ENCODE results near the gene ZNF503. TPM values are rescaled to one million over a fixed set of nuclear protein-coding genes. Genes with fewer than 3 reads are reported as not detected.

Gene ZNF503
- total RNA-seq, 1 donor from 2014 or later, result 1.6 TPM

DNA sequence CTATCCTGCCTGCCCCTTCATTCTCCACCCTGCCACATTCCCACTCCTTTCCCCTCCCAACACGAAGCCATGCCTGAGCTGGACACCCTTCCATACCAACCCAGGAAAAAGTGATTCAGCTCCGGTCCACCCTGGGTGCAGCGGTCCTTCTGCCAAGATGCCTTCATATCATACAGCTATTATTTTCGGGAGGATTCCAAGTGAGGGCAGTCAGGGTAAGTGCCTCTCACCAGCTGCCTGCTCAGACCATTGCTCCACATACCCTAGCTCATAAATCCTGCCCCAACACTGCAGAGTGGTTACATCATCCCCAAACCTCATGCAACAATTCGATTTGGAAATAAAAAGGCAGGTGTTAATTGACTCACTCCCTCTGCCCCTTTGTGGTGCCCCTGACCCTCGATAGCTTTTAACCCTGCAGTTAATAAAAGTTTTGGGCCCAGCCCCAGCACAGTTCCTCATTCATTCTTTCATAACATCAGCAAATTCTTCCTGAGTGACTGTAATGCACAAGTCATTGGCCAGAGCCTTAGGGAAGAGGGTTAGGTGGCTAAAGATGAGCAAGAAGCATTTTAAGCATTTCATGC, 42.6 kb downstream of the ZNF503 start:
- FAIRE-seq (no peak), DNase-seq (ENCODE audit: low spot score in 2 of 2) (no peak)

DNA sequence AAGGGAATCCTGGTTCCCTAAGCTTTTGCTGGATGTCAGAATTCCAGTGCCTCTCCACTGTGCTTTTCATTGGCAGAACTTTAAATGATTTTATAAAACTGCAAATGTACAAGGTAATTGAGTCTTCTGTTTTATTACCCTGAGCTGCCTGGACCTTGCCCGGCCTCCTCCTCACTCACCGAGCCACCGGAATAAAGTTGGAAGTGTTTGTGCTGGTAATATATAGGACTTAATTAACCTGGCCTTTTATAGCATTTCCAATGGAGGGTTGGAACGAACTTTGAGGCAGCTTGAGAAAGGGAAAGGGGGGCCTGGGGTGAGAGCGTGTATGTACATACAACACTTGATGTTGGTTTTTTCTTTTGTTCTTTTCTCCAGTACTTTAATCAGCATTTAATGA, 43.4 kb downstream of the ZNF503 start:
- no peak for FAIRE-seq
- no peak for DNase-seq (ENCODE audit: low spot score in 2 of 2)

DNA sequence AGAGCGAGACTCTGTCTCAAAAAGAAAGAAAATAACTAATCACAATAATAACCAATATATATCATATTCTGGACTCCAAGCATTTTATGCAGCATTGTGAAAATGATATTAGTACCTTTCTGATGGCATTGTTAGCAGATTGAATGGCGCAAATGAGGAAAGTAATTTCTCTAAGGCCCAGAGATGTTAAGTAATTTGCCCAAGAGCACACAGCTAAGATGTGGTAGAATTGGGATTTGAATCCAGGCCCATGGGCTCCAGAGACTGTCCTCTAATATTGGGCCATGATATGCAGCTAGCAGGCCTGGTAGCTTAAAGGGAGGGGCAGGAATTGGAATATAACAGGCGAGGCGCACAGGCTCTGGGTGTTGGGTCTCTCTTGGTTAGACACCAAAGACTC, 44.1 kb downstream of the ZNF503 start:
- no peak for DNase-seq (ENCODE audit: low spot score in 2 of 2)
- no peak for FAIRE-seq

DNA sequence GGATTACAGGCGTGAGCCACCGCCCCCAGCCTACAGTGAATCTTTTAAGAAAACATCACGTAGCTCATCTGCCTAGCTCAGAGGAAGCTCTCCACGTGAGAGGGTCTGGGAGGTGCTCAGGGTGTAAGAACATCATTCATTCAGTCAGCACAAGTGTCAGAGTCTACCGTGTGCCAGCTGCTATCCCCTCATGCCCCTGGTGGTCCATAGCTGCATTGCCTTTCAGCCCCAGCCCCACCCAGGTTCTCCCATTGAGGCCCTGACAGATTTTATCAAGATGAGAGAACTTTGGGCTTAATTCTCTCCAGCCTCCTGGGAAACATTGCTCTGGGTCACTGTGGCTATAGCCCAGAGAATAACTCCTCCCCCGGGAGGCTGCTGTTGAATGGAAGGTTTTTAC, 45.1 kb downstream of the ZNF503 start:
- no peak for FAIRE-seq
- no peak for DNase-seq (ENCODE audit: low spot score in 2 of 2)

DNA sequence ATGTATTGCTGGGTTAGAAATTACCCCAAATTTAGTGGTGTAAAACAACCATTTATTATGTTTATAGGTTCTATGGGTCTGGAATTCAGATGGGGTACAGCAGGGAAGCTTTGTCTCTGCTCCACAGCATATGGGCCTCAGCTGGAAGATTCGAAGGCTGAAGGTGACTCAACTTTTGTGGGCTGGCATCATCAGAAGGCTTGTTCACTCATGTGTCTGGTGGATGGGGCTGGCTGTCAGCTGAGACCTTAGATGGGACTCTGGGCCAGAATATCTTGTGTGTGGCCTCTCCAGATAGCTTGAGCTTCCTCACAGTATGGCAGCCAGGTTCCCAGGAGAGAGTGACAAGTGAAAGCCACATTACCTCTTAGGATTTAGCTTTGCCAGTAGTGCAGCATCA, 45.9 kb downstream of the ZNF503 start:
- DNase-seq (ENCODE audit: low spot score in 2 of 2) (no peak), FAIRE-seq (no peak)

DNA sequence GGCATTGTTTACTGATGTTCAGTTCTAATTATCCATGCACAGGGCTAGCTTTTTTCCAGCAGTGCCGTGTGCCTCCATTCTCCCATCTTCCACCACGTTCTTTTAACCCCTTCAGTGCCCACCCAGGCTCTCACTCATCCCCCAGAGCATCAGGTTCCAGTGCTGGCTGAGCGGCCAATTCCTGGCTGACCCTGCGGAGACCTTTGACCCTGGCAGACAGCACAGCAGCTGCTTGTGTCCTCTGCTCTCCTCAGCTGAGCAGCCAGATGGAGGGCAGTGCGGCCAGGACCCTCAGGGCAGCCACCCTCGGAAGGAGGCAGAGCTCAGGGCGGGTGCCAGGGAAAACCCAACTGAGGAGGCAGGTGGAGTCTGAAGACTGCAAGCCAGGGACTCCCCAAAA, 48.4 kb downstream of the ZNF503 start:
- DNase-seq (ENCODE audit: low spot score in 2 of 2), result no peak
- no peak for FAIRE-seq

DNA sequence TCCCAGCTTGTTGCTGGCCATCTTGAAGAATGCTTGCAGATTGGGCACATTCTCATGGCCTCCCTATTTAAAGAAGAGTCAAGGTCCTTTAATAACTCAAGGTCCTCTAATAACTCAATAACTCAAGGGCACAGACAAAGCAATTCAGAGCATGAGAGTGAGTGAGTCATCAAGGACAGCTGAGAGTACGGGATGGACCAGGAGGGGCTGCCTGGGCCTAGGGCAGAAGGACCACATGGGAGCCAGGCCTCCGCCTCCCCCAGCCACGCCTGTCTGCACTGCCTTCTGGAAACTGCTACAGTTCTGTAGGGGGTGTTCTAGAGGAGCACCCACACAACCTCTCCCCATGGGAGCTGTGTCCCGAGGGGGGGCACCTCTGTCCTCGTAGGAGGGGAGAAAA, 48.9 kb downstream of the ZNF503 start:
- no peak for FAIRE-seq
- no peak for DNase-seq (ENCODE audit: low spot score in 2 of 2)

DNA sequence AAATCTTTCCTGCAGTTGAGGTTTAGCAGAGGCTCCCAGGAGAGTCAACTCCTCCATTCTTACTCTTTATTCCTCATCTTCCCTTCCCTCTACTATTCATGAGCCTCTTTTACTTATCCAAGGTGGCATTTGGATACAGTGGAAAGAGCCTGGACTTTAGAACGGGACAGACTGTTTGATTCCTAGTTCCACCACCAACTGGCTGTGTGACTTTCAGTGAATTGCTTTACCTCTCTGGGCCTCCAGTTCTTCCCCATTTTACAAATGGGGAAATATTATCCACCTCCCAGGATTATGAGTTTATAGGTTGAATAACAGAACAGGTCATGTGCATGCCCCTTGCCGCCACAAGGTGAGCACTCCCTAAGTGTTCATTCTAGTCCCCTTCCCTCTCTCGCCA, 49.9 kb downstream of the ZNF503 start:
- FAIRE-seq, result no peak
- DNase-seq (ENCODE audit: low spot score in 2 of 2), result no peak

DNA sequence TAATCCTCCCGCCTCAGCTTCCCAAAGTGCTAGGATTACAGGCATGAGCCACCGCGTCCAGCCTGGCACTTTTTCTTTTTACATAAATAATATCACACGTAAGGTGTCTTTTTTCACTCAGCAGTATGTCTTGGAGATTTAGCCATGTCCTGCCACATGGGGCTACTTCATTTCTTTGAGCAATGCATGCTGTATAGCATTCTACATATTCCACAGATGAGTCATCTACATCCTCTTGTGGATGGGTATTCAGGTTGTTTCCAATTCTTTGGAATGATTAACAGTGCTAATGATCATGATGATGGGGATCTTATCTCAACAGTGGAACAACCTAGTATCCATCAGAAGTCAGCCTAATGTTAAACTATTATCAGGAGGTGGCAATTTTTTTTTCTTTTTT, 50.8 kb downstream of the ZNF503 start:
- FAIRE-seq, result no peak
- DNase-seq (ENCODE audit: low spot score in 2 of 2), result no peak

Other genes with a start within 250 kb of the ZNF503 start
- gene VDAC2, start 191.0 kb downstream of the ZNF503 start, total RNA-seq, result 138 TPM
- 20.0 TPM for gene COMTD1, start 165.8 kb downstream of the ZNF503 start, total RNA-seq
- 4.5 TPM for gene LRMDA, start 29.9 kb upstream of the ZNF503 start, total RNA-seq

Data from frontal cortex (tissue), 4 donors.